Measurements from ENCODE around the gene ZFYVE19. TPM values are rescaled to one million over a fixed set of nuclear protein-coding genes. Genes with fewer than 3 reads are reported as not detected.

The ZFYVE19 gene
- total and polyA plus RNA-seq, 2 experiments from 2014 or later: 8.5 to 22.7 TPM

- H3K27me3 Mint-ChIP-seq (ENCODE audit: insufficient read depth, low read depth, poor library complexity): peaks cover 14% of the 10 kb centered on the region
- TF ChIP-seq, protein P1, sequence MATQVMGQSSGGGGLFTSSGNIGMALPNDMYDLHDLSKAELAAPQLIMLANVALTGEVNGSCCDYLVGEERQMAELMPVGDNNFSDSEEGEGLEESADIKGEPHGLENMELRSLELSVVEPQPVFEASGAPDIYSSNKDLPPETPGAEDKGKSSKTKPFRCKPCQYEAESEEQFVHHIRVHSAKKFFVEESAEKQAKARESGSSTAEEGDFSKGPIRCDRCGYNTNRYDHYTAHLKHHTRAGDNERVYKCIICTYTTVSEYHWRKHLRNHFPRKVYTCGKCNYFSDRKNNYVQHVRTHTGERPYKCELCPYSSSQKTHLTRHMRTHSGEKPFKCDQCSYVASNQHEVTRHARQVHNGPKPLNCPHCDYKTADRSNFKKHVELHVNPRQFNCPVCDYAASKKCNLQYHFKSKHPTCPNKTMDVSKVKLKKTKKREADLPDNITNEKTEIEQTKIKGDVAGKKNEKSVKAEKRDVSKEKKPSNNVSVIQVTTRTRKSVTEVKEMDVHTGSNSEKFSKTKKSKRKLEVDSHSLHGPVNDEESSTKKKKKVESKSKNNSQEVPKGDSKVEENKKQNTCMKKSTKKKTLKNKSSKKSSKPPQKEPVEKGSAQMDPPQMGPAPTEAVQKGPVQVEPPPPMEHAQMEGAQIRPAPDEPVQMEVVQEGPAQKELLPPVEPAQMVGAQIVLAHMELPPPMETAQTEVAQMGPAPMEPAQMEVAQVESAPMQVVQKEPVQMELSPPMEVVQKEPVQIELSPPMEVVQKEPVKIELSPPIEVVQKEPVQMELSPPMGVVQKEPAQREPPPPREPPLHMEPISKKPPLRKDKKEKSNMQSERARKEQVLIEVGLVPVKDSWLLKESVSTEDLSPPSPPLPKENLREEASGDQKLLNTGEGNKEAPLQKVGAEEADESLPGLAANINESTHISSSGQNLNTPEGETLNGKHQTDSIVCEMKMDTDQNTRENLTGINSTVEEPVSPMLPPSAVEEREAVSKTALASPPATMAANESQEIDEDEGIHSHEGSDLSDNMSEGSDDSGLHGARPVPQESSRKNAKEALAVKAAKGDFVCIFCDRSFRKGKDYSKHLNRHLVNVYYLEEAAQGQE (IDR thresholded peaks at IDR 0.05; ENCODE audit: unreplicated experiment): no peak
- H3K36me3 Mint-ChIP-seq (ENCODE audit: low read depth): peaks cover 20% of the 10 kb centered on the region
These were observed 34.9 kb downstream of the ZFYVE19 start for GRCh38 chr15:40841741-40842140.

GRCh38 chr15:40843261-40843884 lies 36.5 kb downstream of the ZFYVE19 start:
- peak overlapping the region; percentile 87 for H2AFZ ChIP-seq
- H3K4me1 ChIP-seq (ENCODE audit: insufficient read depth): peaks cover 36% of the 10 kb centered on the region
- H3K36me3 ChIP-seq (ENCODE audit: insufficient read depth): no peaks in the 10 kb centered on the region; the same call in 1 of the 2 replicates
- no peaks in the 10 kb centered on the region for H3K9me2 ChIP-seq (ENCODE audit: insufficient read depth)
- peak overlapping the region; percentile 88 for H3K4me3 Mint-ChIP-seq
- peaks cover 7% of the 10 kb centered on the region; the same call in 1 of the 2 replicates for H3F3A ChIP-seq (replicated peaks; ENCODE audit: low read depth)
- no peak overlapping the region for H3K27ac ChIP-seq (ENCODE audit: low read depth)
- H3K4me1 Mint-ChIP-seq: peaks cover 42% of the 10 kb centered on the region
- 0 out of 3 replicates have a peak, but pooled peaks cover 3% of the 10 kb centered on the region for H3K9me3 Mint-ChIP-seq
- peaks cover 33% of the 10 kb centered on the region for H3K36me3 Mint-ChIP-seq (ENCODE audit: low read depth)
- peak overlapping the region; percentile 100 for H3K4me2 ChIP-seq
- H3K27ac Mint-ChIP-seq: no peak overlapping the region
- peaks cover 23% of the 10 kb centered on the region for H4K20me1 ChIP-seq (replicated peaks; ENCODE audit: insufficient read depth)
- ATAC-seq (no peak), DNase-seq (ENCODE audit: low spot score) (no peak)
- H3K27me3 ChIP-seq (ENCODE audit: insufficient read depth): 0 out of 2 replicates have a peak, but pooled peaks cover 4% of the 10 kb centered on the region
- H3K4me3 ChIP-seq: peak overlapping the region; percentile 97
- H3K79me2 ChIP-seq (replicated peaks; ENCODE audit: insufficient read depth): peaks cover 42% of the 10 kb centered on the region
- H3K27me3 Mint-ChIP-seq (ENCODE audit: insufficient read depth, low read depth, poor library complexity): peaks cover 22% of the 10 kb centered on the region
- TF ChIP-seq ZNF331 (CRISPR knock-in tag; IDR thresholded peaks at IDR 0.05; ENCODE audit: low read depth) (no peak), ZNF462 (CRISPR knock-in tag; IDR thresholded peaks at IDR 0.05) (no peak), ZNF114 (CRISPR knock-in tag; IDR thresholded peaks at IDR 0.05) (no peak)
- TF ChIP-seq, protein P2, sequence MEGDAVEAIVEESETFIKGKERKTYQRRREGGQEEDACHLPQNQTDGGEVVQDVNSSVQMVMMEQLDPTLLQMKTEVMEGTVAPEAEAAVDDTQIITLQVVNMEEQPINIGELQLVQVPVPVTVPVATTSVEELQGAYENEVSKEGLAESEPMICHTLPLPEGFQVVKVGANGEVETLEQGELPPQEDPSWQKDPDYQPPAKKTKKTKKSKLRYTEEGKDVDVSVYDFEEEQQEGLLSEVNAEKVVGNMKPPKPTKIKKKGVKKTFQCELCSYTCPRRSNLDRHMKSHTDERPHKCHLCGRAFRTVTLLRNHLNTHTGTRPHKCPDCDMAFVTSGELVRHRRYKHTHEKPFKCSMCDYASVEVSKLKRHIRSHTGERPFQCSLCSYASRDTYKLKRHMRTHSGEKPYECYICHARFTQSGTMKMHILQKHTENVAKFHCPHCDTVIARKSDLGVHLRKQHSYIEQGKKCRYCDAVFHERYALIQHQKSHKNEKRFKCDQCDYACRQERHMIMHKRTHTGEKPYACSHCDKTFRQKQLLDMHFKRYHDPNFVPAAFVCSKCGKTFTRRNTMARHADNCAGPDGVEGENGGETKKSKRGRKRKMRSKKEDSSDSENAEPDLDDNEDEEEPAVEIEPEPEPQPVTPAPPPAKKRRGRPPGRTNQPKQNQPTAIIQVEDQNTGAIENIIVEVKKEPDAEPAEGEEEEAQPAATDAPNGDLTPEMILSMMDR (conservative IDR thresholded peaks at IDR 0.05; ENCODE audit: low read depth in 2 of 2): no peak
- TF ChIP-seq, protein P3, sequence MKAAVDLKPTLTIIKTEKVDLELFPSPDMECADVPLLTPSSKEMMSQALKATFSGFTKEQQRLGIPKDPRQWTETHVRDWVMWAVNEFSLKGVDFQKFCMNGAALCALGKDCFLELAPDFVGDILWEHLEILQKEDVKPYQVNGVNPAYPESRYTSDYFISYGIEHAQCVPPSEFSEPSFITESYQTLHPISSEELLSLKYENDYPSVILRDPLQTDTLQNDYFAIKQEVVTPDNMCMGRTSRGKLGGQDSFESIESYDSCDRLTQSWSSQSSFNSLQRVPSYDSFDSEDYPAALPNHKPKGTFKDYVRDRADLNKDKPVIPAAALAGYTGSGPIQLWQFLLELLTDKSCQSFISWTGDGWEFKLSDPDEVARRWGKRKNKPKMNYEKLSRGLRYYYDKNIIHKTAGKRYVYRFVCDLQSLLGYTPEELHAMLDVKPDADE (IDR thresholded peaks at IDR 0.05): no peak

More at GRCh38 chr15:40841741-40842140, 34.9 kb downstream of the ZFYVE19 start:
- Histone ChIP-seq H3K4me2 (no peak overlapping the region), H3K27ac (ENCODE audit: low read depth) (no peak overlapping the region), H2AFZ (no peak overlapping the region), H3F3A (replicated peaks; ENCODE audit: low read depth) (peaks cover 7% of the 10 kb centered on the region; the same call in 1 of the 2 replicates), H3K36me3 (ENCODE audit: insufficient read depth) (no peaks in the 10 kb centered on the region), H3K4me3 (no peak overlapping the region), H3K4me1 (ENCODE audit: insufficient read depth) (peaks cover 21% of the 10 kb centered on the region), H3K9me2 (ENCODE audit: insufficient read depth) (no peaks in the 10 kb centered on the region), H4K20me1 (replicated peaks; ENCODE audit: insufficient read depth) (peaks cover 13% of the 10 kb centered on the region), H3K27me3 (ENCODE audit: insufficient read depth) (0 out of 2 replicates have a peak, but pooled peaks cover 4% of the 10 kb centered on the region), H3K79me2 (replicated peaks; ENCODE audit: insufficient read depth) (peaks cover 26% of the 10 kb centered on the region)
- H3K4me3 Mint-ChIP-seq: no peak overlapping the region
- H3K4me1 Mint-ChIP-seq: peaks cover 27% of the 10 kb centered on the region
- H3K27ac Mint-ChIP-seq: no peak overlapping the region
- H3K9me3 Mint-ChIP-seq: 0 out of 3 replicates have a peak, but pooled peaks cover 3% of the 10 kb centered on the region
- no peak for ATAC-seq
- no peak for DNase-seq (ENCODE audit: low spot score)
